Activated T-helper 1 cell treated with Interleukin-2 at 50 U/mL for 16 hours (primary cell): ENCODE measurements around the gene DNM2.

ENCODE experiments used
- DNase-seq: peaks from one replicate; pipeline ENCODE4 v3.0.0-alpha.2; 2020; ENCODE audit warnings: low read depth

Gene DNM2

DNA sequence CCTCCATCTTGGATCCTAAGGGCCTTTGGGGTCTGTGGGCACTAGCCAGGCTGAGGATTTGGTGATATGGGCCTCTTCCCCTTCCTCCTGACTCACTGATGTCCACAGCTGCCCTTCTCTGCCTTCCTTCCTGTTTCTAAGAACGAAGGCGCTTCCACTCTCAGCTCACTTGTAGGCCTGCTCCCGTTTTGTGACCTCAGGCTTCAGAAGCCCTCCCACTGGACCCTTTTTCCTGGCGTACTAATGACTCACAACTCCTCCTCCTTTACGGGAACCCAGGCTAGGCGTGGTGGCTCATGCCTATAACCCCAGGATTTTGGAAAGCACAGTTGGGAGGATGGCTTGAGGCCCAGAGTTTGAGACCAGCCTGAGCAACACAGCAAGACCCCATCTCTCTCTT is 62.5 kb downstream of the DNM2 start:
- no peak for DNase-seq

DNA sequence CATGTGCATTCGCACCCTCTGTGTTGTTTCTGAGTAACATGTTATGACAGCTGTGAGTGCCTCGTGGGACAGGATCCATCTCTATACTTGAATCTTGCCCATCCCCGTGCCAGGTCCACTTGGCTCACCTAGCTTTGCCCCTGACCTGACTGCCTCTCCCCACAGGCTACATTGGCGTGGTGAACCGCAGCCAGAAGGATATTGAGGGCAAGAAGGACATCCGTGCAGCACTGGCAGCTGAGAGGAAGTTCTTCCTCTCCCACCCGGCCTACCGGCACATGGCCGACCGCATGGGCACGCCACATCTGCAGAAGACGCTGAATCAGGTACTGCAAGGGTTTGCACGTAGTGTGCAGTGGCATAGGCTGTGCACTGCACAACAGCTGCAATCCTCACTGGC is 64.9 kb downstream of the DNM2 start:
- no peak for DNase-seq

DNA sequence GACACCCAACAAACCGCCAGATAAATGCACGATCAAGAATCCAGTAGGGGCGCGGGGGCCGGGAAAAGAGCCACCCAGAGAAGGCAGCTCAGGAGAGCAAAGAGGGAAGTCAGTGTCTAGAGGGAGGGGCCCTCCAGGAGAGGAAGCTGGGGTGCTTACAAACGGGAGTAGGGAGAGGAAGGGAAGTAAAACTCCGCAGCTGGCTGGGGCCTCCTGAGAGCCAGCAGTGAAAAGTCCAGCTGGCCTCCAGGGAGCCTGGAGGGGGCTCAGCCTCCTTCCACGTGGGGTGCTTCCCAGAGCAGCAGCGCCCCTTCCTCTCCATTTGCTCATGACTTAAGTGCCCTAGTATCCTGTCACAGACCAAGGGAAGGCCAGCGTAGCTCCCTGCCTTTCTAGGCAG is 66.4 kb downstream of the DNM2 start:
- no peak for DNase-seq

DNA sequence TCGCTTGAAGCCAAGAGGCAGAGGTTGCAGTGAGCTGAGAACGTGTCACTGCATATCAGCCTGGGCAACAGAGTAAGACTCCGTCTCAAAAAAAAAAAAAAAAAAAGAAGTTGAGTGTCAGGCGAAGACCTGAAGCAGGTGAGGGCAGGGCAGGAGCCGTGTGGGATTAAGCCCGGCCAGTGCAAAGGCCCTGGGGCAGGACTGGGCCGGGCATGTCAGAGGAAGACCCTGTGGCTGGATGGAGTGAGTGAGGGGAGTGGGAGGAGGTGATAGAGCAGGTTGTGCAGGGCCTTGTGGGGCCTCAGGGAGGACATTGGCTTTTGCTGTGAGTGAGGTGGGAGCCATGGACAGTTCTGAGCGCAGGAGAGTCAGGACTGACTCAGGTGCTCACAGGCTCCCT is 70.3 kb downstream of the DNM2 start:
- no peak for DNase-seq

DNA sequence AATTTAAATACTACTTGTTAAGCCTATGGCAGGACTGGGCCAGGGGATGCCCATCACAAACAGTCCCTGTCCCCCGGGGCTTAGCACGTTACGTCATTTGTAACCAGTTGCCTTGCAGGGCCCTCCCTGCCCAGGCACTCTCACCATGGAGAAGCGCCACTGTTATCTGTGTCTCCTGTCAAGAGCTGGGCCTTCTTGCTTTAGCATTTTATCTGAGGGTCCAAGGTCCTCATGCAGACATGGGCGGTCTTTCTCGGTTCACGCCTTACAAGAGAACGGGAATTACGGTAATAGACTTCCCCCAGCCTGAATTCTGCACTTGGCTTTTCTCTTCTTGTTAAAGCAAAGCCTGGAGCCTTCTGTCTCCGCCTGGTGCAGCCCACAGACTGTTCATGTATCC is 72.0 kb downstream of the DNM2 start:
- no peak for DNase-seq

DNA sequence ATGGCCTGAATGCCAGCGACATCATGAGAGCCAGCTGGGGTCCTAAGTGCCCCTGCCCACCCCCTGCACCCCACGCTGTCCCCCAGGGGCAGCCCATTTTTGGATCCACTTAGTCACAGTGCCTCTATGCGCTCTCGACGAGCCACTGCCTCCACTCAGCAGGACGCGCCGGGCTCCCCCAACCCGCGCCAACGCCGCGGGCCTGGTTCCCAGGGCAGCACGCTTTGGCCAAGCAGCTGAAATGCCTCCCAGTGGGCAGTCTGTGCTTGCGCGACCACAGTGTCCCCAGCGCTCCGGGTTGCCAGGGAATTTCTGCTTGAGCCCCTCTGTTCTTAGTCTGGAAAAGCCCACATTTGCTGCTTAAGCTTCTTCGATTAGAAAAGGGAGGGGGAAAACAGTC is 78.8 kb downstream of the DNM2 start:
- DNase-seq: no peak

DNA sequence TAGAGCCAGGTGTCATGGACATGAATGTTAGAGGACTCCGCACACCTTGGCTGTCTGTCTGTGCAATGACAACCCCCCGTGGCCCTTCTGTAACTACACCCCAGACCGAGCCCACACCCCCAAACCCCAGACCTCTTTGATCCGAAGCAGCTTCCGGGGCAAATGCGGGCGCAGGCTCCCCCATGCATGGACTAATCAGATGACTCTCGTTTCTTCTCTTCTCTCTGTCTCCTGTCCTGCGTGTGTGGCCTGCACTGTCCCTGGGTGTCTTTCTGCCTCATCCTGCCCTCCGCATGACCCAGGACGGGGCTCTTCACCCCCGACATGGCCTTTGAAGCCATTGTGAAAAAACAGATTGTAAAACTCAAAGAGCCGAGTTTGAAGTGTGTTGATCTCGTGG is 79.2 kb downstream of the DNM2 start:
- DNase-seq: peak; percentile 35

DNA sequence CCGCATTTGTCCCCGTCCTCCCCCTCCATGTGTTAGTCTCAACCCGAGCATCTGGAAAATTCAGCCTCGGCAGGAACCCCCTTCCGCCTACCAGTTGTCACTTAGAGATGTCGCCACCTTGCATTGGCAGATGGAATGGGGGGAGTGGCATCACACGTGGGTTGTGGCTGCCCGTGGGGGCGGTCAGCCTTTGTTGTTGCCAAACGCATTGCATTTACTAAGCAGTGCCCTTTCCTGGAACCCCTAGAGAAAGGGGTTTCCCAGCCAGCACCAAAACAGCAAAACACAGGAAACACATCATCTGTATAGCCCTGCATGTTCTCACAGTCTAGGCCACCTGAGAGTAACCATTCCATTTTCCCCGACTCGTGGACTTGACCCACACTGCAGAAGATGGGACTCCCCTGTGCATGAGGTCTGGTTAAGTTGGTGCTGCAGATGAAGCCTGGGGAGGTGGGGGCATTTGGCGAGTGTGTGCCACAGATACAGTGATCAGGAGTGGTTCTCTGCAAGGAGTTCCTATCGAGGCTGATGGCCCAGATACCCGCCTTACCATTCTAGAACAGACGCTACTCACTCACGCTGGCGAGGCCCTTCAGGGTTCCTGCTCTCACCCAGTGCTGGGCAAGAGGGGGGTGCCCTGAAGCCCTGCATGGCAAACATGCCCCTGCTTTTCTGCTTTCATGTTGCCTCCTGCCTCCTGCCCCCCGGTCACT is 79.8 kb downstream of the DNM2 start:
- DNase-seq: peak; percentile 72

DNA sequence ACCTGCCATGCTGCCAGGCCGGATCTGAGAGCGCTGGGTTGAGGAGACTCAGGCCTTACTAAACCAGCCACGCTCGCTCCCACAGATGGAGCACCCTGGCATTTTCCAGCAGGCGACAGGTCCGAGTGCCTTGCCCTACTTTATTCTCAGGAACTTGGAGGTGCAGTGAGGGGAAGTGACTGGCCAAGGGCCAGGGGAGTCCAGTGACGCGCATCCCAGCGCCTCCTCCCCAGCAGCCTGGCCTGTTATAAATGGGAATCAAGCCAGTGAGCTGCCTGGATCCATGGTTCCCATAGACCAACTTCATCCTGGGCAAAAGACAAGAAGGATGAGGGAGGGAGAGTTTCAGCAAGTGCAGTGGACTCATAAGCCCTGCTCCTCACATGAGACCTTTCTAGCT is 82.6 kb downstream of the DNM2 start:
- DNase-seq: no peak

DNA sequence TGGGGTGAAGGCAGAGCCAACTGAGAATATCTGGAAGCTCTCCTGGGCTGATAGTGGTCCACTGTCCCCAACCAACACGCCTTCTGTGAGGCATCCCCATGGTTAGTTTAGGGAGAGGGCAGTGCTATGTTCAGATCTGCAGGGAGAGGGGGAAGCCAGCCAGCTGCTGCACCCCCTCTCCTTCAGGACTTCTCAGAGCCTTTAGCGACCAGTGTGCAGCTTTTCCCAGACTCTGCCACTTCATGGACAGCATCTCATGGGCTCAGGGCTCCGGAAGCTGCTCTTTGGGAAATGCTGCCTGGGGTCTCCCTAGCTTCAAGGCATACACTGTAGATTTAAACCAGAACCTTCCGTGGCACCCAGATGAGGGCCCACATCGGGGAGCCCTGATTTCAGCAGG is 84.6 kb downstream of the DNM2 start:
- DNase-seq: no peak

DNA sequence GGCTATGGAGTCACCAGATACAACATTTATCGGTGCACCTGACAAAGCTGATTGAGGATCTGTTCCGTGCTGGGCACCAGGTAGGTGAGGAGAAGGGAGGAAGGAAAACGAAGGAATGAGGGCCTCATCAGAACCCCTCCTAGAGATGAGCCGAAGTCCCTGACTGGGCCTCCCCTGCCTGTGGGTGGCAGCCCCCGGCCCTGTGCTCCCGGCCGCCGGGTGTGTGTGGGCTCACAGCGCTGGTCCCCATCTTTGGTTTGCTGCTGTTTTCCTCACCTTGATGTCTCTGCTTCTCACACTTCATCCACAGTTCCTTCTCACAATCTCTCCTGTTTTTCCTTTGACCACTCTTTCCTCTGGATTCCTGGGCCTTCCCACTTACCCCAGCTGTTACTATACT is 85.4 kb downstream of the DNM2 start:
- no peak for DNase-seq

DNA sequence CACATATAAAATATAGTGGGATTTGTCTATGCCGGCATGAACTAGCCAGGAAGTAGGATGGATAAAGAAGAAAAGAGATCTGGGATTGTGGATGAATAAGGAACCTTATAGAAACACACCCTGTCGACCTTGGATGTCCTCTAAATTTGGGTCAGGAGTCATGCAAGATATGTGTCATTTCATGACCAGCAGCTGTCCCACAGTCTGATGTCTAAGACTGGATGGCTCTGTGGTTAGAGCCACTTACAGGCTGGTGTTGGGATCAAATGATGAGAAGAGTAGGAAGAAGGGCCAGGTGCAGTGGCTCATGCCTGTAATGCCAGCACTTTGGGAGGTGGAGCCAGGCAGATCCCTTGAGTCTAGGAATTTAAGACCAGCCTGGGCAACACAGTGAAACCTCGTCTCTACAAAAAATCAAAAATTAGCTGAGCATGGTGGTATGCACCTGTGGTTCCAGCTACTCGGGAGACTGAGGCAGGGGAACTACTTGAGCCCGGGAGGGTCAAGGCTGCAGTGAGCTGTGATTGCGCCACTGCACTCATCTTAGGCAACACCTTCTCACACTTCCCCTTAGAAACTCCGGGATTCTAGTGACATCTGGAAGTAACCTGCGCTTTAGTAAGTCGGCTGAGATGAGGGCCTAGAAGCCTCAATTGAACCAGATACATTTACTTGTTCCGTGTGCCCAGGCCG is 87.3 kb downstream of the DNM2 start:
- DNase-seq: no peak

DNA sequence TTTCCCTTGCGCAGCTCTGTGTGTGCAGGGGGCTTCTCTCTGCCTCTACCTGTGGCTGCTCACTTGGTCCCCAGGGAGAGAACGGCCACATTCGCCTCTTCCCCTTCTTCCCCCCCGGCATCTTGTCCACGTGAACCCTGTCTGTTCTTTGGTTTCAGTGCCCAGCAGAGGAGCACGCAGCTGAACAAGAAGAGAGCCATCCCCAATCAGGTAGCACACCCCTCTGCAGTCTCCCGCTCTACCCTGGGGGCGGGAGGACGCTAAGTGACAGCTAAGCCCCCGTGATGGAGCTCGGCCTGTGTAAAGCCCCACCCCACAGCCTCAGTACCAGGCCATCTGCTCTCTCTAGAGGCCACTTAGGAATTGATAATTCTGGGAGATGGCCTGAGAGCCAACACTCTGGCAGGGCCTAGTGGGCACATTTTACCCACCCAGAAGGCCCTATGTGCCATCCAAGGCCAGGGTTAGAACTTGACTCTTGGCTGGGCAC is 87.9 kb downstream of the DNM2 start:
- DNase-seq: no peak

DNA sequence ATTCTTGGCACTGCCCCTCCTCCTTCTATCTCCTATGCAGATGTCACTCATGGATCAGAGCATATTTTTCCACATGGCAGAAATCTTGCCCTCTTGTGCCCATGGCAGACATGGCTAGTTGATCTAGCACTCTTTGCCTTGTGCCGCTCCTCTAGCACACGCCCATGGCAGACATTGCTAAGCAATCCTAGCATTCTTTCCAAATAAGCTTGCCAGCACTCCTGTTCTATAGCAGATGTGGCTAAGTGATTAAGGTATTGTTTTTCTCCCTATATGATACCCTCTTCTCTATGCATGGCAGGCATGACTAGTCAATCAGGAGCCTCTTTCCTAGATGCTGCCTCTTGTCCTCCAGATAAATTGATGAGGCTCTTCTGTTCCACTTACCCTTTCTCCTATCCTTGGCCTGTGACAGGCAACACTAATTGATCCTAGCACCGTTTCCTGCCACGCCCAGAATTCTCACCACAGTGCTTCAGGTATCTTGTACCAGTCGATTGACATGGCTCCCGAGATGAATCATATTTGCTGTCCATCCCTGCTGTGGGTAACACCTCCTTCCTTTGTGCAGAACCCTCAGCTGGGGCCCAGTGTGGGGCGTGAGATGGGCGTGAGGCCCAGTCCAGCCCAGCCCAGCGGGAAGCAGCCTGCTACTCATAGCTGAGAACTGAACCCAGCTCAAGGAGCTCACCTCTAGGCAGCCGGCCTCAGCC is 91.2 kb downstream of the DNM2 start:
- peak; percentile 8 for DNase-seq

DNA sequence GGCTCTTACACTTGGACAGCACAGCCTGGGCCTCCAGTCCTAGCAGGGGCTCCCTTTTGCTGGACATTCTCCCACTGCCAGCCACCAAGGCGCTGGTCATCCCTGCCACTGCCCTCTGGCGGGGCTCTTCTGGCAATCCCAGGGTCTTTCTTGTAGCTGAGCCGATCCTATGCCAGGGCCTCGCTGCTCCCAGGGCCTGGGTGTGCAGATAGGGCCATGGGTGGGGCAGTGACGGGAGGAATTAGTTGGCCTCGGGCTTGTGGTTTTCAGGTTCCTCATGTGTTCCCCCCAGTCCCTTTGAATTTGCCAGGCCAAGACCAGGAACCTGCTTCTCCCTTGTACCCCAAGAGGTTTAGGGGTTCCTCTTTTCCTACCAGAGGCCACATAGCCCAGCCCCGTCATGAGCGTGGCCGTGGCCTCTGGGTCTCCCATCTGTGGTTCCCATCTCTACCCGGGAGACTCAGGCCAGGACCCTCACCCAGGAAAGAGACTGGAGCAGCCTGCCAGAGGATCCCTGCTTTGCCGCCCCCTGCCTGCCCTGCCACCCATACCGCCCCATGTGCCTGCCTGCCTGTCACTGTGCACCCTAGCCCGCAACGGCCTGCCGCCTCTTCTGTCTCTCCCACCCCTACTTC is 91.9 kb downstream of the DNM2 start:
- no peak for DNase-seq

DNA sequence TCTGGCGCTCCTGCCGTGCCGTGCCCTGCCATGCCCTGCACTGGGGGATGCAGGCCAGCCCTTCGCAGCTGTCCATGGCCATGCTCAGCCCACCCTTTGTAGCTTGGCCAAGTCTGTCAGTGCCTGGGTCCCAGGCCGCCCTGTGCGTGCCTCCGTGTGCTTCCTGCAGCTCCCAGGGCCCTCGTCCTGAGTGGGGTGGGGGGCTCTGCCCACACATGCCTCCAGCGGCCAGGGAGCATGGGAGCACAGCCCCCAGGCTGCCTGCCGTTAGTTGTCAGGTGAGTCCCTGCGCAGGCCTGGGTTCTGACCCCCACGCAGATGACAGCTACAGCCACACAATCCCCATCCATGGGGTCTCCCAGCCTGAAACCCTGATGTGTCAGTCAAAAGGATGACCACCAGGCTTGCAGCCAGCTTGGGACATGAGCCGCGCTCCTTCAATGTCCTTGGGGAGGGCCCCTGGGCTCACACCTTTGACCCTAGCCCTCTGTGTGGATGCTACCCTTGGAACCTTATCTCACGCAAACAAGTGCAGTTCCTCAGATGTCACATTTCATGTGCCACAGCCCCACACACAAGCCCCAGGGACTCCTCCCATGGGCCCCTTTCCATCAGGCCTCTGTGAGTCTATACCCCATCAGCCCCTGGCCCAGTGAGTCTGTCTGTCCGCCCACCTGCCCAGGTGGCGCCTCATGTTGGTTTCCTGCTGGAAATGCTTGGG is 93.7 kb downstream of the DNM2 start:
- DNase-seq: no peak

DNA sequence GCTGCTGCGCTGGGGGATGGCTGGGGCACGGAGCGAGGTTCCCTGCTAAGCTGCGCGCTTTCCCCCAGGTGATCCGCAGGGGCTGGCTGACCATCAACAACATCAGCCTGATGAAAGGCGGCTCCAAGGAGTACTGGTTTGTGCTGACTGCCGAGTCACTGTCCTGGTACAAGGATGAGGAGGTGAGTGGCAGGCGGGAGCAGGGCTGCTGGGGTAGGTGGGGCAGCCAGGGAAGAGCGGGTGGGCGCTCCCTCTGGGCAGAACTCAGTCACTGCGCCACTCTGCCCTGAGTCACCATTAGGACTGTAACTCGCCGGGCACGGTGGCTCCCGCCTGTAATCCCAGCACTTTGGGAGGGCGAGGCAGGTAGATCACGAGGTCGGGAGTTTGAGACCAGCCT is 94.3 kb downstream of the DNM2 start:
- no peak for DNase-seq

DNA sequence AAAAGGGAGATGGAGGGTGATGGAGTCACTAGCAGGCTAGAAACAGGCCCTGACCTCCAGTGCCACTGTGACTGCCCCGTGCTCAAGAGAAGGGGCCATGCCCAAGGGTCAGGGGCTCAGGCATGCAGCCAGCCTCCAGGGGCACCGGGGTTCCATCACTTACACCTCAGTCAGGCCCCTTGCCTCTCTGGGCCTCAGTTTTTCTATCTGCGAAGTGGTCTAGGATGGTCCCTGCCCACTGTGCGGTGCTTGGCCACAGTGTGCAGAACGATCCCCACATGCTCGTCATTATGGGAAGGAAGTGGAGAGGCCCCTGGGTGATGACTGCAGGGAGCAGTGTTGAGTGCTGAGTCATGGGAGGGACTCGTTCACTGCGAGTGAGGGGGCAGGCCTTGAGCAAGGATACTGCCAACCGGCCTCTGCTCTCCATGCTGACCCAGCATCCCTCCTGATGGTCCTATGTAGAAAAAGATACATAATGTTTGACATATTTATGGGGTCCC is 95.1 kb downstream of the DNM2 start:
- DNase-seq: no peak

DNA sequence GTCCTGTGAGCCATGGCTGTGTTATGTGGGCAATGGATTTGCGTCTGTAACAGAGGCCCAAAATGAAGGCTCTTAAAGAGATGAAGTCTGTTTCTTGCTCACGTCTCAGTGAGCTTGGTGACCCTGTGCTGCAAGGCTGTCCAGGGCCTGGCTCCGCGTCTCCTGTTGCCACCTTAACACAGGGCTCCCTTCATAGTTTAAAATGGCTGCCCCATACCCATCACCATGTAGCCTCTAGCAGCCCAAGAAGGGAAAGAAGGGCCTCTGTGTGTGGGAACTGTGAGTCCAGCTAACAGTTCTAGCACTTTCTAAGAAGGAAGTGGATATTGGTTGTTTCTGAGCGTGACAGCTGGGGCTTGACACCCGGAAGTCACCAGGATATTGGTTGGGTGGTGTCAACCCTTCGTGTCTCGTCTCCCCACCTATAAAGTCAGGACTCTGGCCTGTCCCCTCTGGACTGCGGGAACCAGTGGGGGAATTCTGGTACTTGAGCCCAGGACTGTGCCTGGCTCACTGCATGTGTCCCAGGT is 97.2 kb downstream of the DNM2 start:
- DNase-seq: no peak

DNA sequence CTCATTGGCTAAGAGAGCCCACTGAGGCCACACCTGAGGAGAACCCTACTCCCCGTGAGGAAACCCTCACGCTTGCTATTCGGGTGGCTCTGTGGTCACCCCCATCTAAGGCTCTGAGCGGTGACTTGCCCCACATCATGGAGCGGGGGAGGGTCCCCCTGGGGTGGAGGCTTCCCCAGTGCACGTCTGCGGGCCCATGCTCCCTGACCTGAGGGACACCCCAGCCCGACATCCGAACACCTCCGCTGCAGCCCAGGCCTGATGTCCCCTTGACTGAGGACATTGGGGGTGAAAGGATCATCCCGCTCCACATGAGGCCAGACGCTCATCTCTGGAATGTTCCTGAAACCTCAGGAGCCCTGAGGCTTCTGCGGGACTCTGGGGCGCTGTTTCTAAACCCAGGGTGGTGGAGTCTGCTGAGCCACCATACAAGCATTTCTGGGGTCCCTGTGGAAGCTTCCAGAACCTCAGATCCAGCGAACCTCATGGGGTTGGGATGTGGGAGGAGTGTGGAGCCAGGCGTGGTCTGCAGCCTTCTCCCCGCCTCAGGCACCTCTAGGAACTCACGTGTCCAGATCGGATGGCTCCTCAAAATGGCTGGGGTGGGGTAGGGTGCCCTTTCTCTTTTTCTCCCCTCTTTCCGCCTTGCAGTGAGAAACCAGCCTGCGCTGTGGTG is 98.2 kb downstream of the DNM2 start:
- no peak for DNase-seq

DNA sequence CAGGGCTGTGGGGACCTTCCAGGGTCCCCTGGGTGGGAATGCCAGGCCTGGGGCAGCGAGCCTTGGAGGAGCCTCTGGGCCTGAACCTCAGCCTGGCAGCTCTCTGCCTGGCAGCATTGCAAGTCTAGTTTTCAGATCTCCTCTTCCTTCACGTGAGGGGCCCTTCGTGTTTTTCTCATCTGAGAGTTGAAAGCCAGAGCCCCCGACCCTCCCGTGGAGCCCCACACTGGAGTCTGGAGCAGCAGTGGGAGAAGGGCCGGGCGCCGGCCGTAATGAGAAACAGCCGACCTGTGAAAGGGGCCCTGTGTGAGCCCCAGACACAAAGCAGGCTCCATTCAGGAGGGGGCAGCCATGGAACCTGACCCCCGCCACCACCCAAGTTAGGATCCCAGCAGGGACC is 98.8 kb downstream of the DNM2 start:
- no peak for DNase-seq
